Liver (tissue), 9 donors: Measurements from ENCODE around the gene FKBP5. TPM values are rescaled to one million over a fixed set of nuclear protein-coding genes. Genes with fewer than 3 reads are reported as not detected.

Experiments used
- DNase-seq: peaks from one replicate; pipeline ENCODE4 v3.0.0-alpha.2; 2017; ENCODE audit warnings: low spot score
- H3K27ac ChIP-seq, 2 donors: one replicate each; pipeline ENCODE4 v1.7.0; 2013; ENCODE audit warnings: inconsistent platforms in 2 of 2, low read length in 2 of 2, control low read depth in 1 of 2, low read depth in 1 of 2, mild to moderate bottlenecking in 1 of 2
- H3K27me3 ChIP-seq, 4 donors: one replicate each; pipeline versions ENCODE4 v1.6.1 to v1.7.0; 2013; ENCODE audit warnings: low read length in 3 of 4, inconsistent platforms in 1 of 4, mild to moderate bottlenecking in 1 of 4, moderate library complexity in 1 of 4; ENCODE audit not compliant: control insufficient read depth in 4 of 4, insufficient read depth in 4 of 4
- H3K36me3 ChIP-seq, 4 donors: one replicate each; pipeline versions ENCODE4 v1.6.1 to v1.7.0; 2013; ENCODE audit warnings: low read length in 3 of 4, mild to moderate bottlenecking in 3 of 4, low read depth in 1 of 4, moderate library complexity in 1 of 4; ENCODE audit not compliant: control insufficient read depth in 4 of 4, insufficient read depth in 3 of 4
- H3K4me1 ChIP-seq, 4 donors: one replicate each; pipeline versions ENCODE4 v1.6.1 to v1.7.0; 2013; ENCODE audit warnings: low read length in 3 of 4, mild to moderate bottlenecking in 3 of 4, moderate library complexity in 1 of 4; ENCODE audit not compliant: control insufficient read depth in 4 of 4, insufficient read depth in 4 of 4
- H3K4me3 ChIP-seq, 3 donors: one replicate each; pipeline versions ENCODE4 v1.6.1 to v1.7.0; 2013; ENCODE audit warnings: low read length in 3 of 3, control low read depth in 1 of 3, low read depth in 1 of 3, mild to moderate bottlenecking in 1 of 3
- H3K9ac ChIP-seq, 2 donors: one replicate each; pipeline ENCODE4 v1.7.0; 2013; ENCODE audit warnings: low read length in 2 of 2, mild to moderate bottlenecking in 2 of 2, moderate library complexity in 2 of 2, control low read depth in 1 of 2, low read depth in 1 of 2
- H3K9me3 ChIP-seq, 4 donors: one replicate each; pipeline versions ENCODE4 v1.6.1 to v1.7.0; 2013; ENCODE audit warnings: low read length in 3 of 4; ENCODE audit not compliant: control insufficient read depth in 4 of 4
- EGR1 ChIP-seq, 2 donors: IDR thresholded peaks; 2 replicates each; pipeline ENCODE4 v1.6.1; 2016 to 2018; ENCODE audit warnings: antibody characterized with exemption in 2 of 2, low read depth in 2 of 2
- FOXA1 ChIP-seq: IDR thresholded peaks from 2 replicates; pipeline ENCODE4 v1.6.1; 2016; ENCODE audit warnings: antibody characterized with exemption
- FOXA2 ChIP-seq: IDR thresholded peaks from 2 replicates; pipeline ENCODE4 v1.6.1; 2016; ENCODE audit warnings: antibody characterized with exemption
- GABPA ChIP-seq, 2 donors: IDR thresholded peaks in 1 of 2; conservative IDR thresholded peaks in 1 of 2; 2 replicates each; pipeline ENCODE4 v1.6.1; 2016; ENCODE audit warnings: antibody characterized with exemption in 2 of 2, mild to moderate bottlenecking in 1 of 2, moderate library complexity in 1 of 2
- HNF4A ChIP-seq, 2 donors: conservative IDR thresholded peaks; 2 replicates each; pipeline ENCODE4 v1.6.1; 2016; ENCODE audit warnings: antibody characterized with exemption in 2 of 2, mild to moderate bottlenecking in 2 of 2
- HNF4G ChIP-seq: IDR thresholded peaks from 2 replicates; pipeline ENCODE4 v1.6.1; 2016; ENCODE audit warnings: antibody characterized with exemption
- JUND ChIP-seq, 2 donors: IDR thresholded peaks; 2 replicates each; pipeline ENCODE4 v1.6.1; 2016; ENCODE audit warnings: antibody characterized with exemption in 2 of 2
- MAX ChIP-seq: IDR thresholded peaks from 2 replicates; pipeline ENCODE4 v1.6.1; 2016; ENCODE audit warnings: antibody characterized with exemption
- NR2F2 ChIP-seq: IDR thresholded peaks from 2 replicates; pipeline ENCODE4 v1.6.1; 2016; ENCODE audit warnings: antibody characterized with exemption
- RAD21 ChIP-seq, 2 donors: IDR thresholded peaks; 2 replicates each; pipeline ENCODE4 v1.6.1; 2016; ENCODE audit warnings: antibody characterized with exemption in 2 of 2, mild to moderate bottlenecking in 2 of 2
- RXRA ChIP-seq, 2 donors: IDR thresholded peaks; 2 replicates each; pipeline ENCODE4 v1.6.1; 2017 to 2018; ENCODE audit warnings: antibody characterized with exemption in 2 of 2, mild to moderate bottlenecking in 1 of 2
- SP1 ChIP-seq: IDR thresholded peaks from 2 replicates; pipeline ENCODE4 v1.6.1; 2018; ENCODE audit warnings: antibody characterized with exemption, mild to moderate bottlenecking
- TAF1 ChIP-seq: conservative IDR thresholded peaks from 2 replicates; pipeline ENCODE4 v1.6.1; 2016; ENCODE audit warnings: antibody characterized with exemption, mild to moderate bottlenecking
- YY1 ChIP-seq: IDR thresholded peaks from 2 replicates; pipeline ENCODE4 v1.6.1; 2016; ENCODE audit warnings: antibody characterized with exemption, mild to moderate bottlenecking
- ZBTB33 ChIP-seq: IDR thresholded peaks from 2 replicates; pipeline ENCODE4 v1.6.1; 2016; ENCODE audit warnings: antibody characterized with exemption
- WGBS: extraction: QIAGEN DNeasy Blood & Tissue Kit; methylation state at CpG from one replicate; pipeline ENCODE4 v1.1.7; 2013; 5-methylcytosine and 5-hydroxymethylcytosine counted together
- polyA plus RNA-seq, 2 donors: library from polyadenylated mRNA; stranded (reverse) in 1 of 2; unstranded in 1 of 2; fragments of 200-250 nt in 1 of 2; fragments of >200 nt in 1 of 2; fragmentation: Nextera tagmentation in 1 of 2; extraction: Ambion mirVana in 1 of 2; gene quantifications; one replicate each; pipeline versions ENCODE4 v1.2.1 to v1.2.3, GENCODE V29; 2013 to 2015
- total RNA-seq, 2 donors: library from RNA; depleted of rRNA; stranded (reverse); fragments of >200 nt; gene quantifications; one replicate each; pipeline ENCODE4 v1.2.3, GENCODE V29; 2014
- TF ChIP-seq, protein P1 (sequence below): IDR thresholded peaks from 2 replicates; pipeline ENCODE4 v1.6.1; 2016; ENCODE audit warnings: antibody characterized with exemption, mild to moderate bottlenecking
- TF ChIP-seq, protein P2 (sequence below): IDR thresholded peaks from 2 replicates; pipeline ENCODE4 v1.6.1; 2016; ENCODE audit warnings: antibody characterized with exemption
- TF ChIP-seq, protein P3 (sequence below): fragments of 150-350 bp; IDR thresholded peaks from 2 replicates; pipeline ENCODE4 v1.5.1; 2017; ENCODE audit warnings: improper control_type of control experiment, low read depth, low read length; ENCODE audit not compliant: missing input control
- donor health status: healthy.
- donor health status: healthy.
- donor health status: healthy.
- donor health status: healthy.
- donor health status: healthy.

Gene FKBP5
- total and polyA plus RNA-seq, 4 donors: 10.3 to 132 (median 63.7) TPM

DNA sequence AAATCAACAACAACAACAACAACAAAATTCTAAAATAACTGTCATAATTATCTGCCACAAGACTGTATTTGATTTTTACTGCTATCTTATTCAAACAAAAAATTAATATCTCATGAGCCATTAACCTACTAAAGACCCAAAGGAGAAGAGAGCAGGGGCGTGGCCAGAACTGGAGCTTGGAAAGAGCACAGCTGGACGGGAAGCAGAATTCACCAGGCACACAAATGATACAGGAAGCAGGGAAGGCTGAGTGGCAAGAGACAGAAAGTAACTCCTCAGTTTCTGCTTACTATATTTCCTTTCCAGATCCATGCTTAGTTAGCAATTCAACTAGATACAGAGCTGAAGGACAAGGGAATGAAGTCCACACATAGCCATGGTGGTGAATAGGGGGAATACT, 54.4 kb downstream of the FKBP5 start:
- 63% methylated on average over 2 of the region's 2 CpGs for WGBS
- peaks cover 13 to 55% (median 44%) of the 10 kb centered on the region in 4 donors for H3K36me3 ChIP-seq
- no peak overlapping the region for H3K9ac ChIP-seq

DNA sequence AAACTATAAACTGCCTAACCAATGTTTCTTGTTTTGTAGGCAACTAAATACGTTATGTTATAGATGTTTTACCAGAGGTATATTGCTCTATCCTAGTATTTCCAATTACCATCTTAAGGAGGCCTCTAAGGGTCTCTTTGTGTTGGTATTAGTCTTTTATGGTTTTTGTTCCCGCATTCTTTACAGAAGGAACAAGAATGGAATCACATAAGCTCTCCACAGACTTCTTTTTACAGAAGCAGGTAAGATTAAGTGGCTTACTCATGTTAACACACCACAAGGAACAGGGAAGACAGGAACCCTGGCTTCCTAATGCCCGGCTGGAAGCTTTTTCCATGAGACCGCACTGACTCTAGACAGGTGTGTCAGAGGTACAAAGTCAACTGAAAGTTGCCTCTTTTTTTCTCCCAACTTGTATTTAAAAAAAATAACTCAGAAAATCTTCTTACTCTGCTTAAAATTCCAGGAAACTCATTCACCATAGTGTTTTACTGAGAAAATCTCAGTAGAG, 55.1 kb downstream of the FKBP5 start:
- DNase-seq: no peak
- WGBS: 94% methylated on average over 4 of the region's 4 CpGs
- Histone ChIP-seq H3K27me3 (no peaks in the 10 kb centered on the region), H3K9me3 (no peaks in the 10 kb centered on the region), H3K4me3 (no peak overlapping the region), H3K9ac (no peak overlapping the region), H3K27ac (no peak overlapping the region), H3K36me3 (peaks cover 11 to 52% (median 41%) of the 10 kb centered on the region in 4 donors), H3K4me1 (peaks cover 0 to 2% (median 0%) of the 10 kb centered on the region in 4 donors)
- TF ChIP-seq TAF1 (no peak), GABPA (IDR thresholded peaks at IDR 0.05 in 1 of 2, conservative IDR thresholded peaks at IDR 0.05 in 1 of 2) (no peak)

More for the DNA sequence above, 54.4 kb downstream of the FKBP5 start:
- Histone ChIP-seq H3K4me3 (no peak overlapping the region), H3K27ac (no peak overlapping the region), H3K27me3 (no peaks in the 10 kb centered on the region), H3K9me3 (no peaks in the 10 kb centered on the region), H3K4me1 (peaks cover 0 to 3% (median 0%) of the 10 kb centered on the region in 4 donors)
- DNase-seq: no peak
- TF ChIP-seq GABPA (IDR thresholded peaks at IDR 0.05 in 1 of 2, conservative IDR thresholded peaks at IDR 0.05 in 1 of 2) (no peak), RAD21 (IDR thresholded peaks at IDR 0.05) (peak in 1 of 2 donors; percentile 8)

GRCh38 chr6:35629876-35630378, 58.8 kb downstream of the FKBP5 start:
- Histone ChIP-seq H3K9me3 (no peaks in the 10 kb centered on the region), H3K4me1 (no peaks in the 10 kb centered on the region), H3K9ac (no peak overlapping the region), H3K4me3 (no peak overlapping the region), H3K27ac (no peak overlapping the region), H3K27me3 (no peaks in the 10 kb centered on the region), H3K36me3 (peaks cover 5 to 44% (median 25%) of the 10 kb centered on the region in 4 donors)
- no peak for DNase-seq
- TF ChIP-seq ZBTB33 (no peak), SP1 (no peak), TAF1 (no peak), MAX (no peak), FOXA1 (no peak), GABPA (IDR thresholded peaks at IDR 0.05 in 1 of 2, conservative IDR thresholded peaks at IDR 0.05 in 1 of 2) (no peak), HNF4A (conservative IDR thresholded peaks at IDR 0.05) (no peak), JUND (IDR thresholded peaks at IDR 0.05) (no peak), FOXA2 (no peak), YY1 (no peak), EGR1 (IDR thresholded peaks at IDR 0.05; ENCODE audit: low read depth in 2 of 2) (no peak), RXRA (IDR thresholded peaks at IDR 0.05) (no peak), RAD21 (IDR thresholded peaks at IDR 0.05) (no peak), NR2F2 (no peak), HNF4G (no peak)
- TF ChIP-seq, protein P1, sequence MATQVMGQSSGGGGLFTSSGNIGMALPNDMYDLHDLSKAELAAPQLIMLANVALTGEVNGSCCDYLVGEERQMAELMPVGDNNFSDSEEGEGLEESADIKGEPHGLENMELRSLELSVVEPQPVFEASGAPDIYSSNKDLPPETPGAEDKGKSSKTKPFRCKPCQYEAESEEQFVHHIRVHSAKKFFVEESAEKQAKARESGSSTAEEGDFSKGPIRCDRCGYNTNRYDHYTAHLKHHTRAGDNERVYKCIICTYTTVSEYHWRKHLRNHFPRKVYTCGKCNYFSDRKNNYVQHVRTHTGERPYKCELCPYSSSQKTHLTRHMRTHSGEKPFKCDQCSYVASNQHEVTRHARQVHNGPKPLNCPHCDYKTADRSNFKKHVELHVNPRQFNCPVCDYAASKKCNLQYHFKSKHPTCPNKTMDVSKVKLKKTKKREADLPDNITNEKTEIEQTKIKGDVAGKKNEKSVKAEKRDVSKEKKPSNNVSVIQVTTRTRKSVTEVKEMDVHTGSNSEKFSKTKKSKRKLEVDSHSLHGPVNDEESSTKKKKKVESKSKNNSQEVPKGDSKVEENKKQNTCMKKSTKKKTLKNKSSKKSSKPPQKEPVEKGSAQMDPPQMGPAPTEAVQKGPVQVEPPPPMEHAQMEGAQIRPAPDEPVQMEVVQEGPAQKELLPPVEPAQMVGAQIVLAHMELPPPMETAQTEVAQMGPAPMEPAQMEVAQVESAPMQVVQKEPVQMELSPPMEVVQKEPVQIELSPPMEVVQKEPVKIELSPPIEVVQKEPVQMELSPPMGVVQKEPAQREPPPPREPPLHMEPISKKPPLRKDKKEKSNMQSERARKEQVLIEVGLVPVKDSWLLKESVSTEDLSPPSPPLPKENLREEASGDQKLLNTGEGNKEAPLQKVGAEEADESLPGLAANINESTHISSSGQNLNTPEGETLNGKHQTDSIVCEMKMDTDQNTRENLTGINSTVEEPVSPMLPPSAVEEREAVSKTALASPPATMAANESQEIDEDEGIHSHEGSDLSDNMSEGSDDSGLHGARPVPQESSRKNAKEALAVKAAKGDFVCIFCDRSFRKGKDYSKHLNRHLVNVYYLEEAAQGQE: no peak
- TF ChIP-seq, protein P2, sequence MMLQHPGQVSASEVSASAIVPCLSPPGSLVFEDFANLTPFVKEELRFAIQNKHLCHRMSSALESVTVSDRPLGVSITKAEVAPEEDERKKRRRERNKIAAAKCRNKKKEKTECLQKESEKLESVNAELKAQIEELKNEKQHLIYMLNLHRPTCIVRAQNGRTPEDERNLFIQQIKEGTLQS: no peak
- TF ChIP-seq, protein P3, sequence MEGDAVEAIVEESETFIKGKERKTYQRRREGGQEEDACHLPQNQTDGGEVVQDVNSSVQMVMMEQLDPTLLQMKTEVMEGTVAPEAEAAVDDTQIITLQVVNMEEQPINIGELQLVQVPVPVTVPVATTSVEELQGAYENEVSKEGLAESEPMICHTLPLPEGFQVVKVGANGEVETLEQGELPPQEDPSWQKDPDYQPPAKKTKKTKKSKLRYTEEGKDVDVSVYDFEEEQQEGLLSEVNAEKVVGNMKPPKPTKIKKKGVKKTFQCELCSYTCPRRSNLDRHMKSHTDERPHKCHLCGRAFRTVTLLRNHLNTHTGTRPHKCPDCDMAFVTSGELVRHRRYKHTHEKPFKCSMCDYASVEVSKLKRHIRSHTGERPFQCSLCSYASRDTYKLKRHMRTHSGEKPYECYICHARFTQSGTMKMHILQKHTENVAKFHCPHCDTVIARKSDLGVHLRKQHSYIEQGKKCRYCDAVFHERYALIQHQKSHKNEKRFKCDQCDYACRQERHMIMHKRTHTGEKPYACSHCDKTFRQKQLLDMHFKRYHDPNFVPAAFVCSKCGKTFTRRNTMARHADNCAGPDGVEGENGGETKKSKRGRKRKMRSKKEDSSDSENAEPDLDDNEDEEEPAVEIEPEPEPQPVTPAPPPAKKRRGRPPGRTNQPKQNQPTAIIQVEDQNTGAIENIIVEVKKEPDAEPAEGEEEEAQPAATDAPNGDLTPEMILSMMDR: no peak
- 98% methylated on average over 7 of the region's 7 CpGs for WGBS
